Activated naive CD4-positive, alpha-beta T cell treated with anti-CD3 and anti-CD28 coated beads for 36 hours (primary cell): ENCODE measurements around the gene SERAC1. TPM values are rescaled to one million over a fixed set of nuclear protein-coding genes. Genes with fewer than 3 reads are reported as not detected.

Source experiments
- CTCF ChIA-PET: fragments of 350-600 bp; sonication (Branson Sonifier 250); formaldehyde crosslinking; loops from one replicate; lab custom pipeline; 2021; ENCODE audit warnings: antibody characterized with exemption; lab: Charles Lee
- DNase-seq: peaks from one replicate; pipeline ENCODE4 v3.0.0-alpha.2; 2020
- H3K27ac Mint-ChIP-seq: one replicate; pipeline ENCODE4 v1.8.0; 2021; ENCODE audit warnings: mild to moderate bottlenecking, mixed read lengths
- H3K27me3 Mint-ChIP-seq: one replicate; pipeline ENCODE4 v1.8.0; 2021; ENCODE audit warnings: low read depth, mixed read lengths
- H3K36me3 Mint-ChIP-seq: one replicate; pipeline ENCODE4 v1.8.0; 2021; ENCODE audit warnings: low read depth, mixed read lengths
- H3K4me1 Mint-ChIP-seq: one replicate; pipeline ENCODE4 v1.8.0; 2021; ENCODE audit warnings: low read depth, mixed read lengths
- H3K4me3 Mint-ChIP-seq: one replicate; pipeline ENCODE4 v1.8.0; 2021; ENCODE audit warnings: mild to moderate bottlenecking, moderate library complexity, mixed read lengths
- H3K9me3 Mint-ChIP-seq: one replicate; pipeline ENCODE4 v1.8.0; 2021; ENCODE audit warnings: mixed read lengths
- intact Hi-C: fragments of 100-400 bp; cut with micrococcal nuclease; formaldehyde crosslinking; loops from one replicate; pipeline ENCODE4 v1.15.1; 2023
- total RNA-seq, 2 experiments: library from RNA; stranded (reverse); gene quantifications; one replicate each; pipeline ENCODE4 v1.2.3, GENCODE V29; 2021

The SERAC1 gene
- total RNA-seq, 2 experiments from 2014 or later = 3.1 to 4.8 TPM

- intact Hi-C loops = loop anchor here (5.0 kb wide), 1 partner anchor 108 kb away; no protein-coding TSS in a partner anchor
- Mint-ChIP-seq H3K27me3 (no peaks in the 10 kb centered on the region), H3K36me3 (peaks cover 31% of the 10 kb centered on the region), H3K4me3 (no peak overlapping the region), H3K4me1 (peaks cover 26% of the 10 kb centered on the region), H3K27ac (peak overlapping the region; percentile 30), H3K9me3 (no peaks in the 10 kb centered on the region)
- DNase-seq = no peak
- CTCF ChIA-PET = interaction anchor here (0.6 to 3.8 kb wide), 9 partner anchors 8 to 457 kb away, joined by 3 to 26 read pairs (median 4); partner anchors contain the start of gene SYNJ2
Measured at GRCh38 chr6:158070513-158070912, 97.5 kb downstream of the SERAC1 start.

- H3K4me1 Mint-ChIP-seq = peaks cover 26% of the 10 kb centered on the region
- H3K9me3 Mint-ChIP-seq = no peaks in the 10 kb centered on the region
- DNase-seq = no peak
- peaks cover 31% of the 10 kb centered on the region for H3K36me3 Mint-ChIP-seq
- H3K27me3 Mint-ChIP-seq = no peaks in the 10 kb centered on the region
- CTCF ChIA-PET = interaction anchor here (0.6 to 3.8 kb wide), 10 partner anchors 7 to 456 kb away, joined by 3 to 26 read pairs (median 5); partner anchors contain the start of gene SYNJ2
- H3K27ac Mint-ChIP-seq = peak overlapping the region; percentile 82
- H3K4me3 Mint-ChIP-seq = no peak overlapping the region
- intact Hi-C loops = loop anchor here (5.0 kb wide), 1 partner anchor 107 kb away; no protein-coding TSS in a partner anchor
Measured at GRCh38 chr6:158069800-158070195, 98.3 kb downstream of the SERAC1 start.

DNA sequence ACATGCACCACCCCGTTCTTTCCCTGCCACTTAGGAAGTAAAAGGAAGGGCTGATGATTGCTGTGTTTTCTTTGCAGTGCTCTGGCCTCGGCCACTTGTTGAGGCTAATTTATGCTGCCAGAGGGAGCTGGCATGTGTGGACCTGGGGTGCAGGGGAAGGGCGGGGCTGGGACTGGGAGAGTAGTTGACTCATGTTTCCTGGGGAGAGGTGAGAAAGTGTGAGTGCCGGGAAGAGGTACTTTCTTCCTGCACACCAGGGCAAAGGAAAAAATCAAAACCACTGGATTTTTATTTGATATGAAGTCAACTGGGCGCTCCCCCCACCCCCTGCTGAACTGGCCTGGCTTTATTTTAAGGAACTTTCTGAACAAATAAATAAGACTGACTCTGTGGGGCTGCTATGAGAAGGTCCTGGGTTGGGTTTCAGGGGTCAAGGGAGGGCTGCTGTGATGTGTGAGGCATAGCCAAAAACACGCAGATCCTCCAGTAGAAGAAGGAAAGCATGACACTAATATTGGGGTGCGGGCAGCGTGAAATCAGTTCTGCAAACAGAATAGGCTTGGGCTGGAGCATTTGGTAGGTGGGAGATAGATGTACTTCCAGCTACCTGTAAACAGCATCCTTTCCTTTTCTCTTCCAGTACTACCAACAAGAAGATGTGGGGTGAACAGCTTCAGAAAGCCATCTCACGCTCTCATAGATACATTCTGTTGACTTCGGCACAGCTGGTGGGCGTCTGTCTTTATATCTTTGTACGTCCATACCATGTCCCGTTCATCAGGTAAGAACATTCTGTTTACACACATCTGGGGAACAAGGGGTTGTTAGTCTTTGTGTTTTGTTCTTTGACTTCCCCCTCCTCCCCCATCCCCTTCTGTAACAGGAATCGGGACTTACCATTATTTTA, 98.9 kb downstream of the SERAC1 start:
- CTCF ChIA-PET = interaction anchor here (0.6 to 3.8 kb wide), 6 partner anchors 12 to 99 kb away, joined by 3 to 26 read pairs (median 5); partner anchors contain the start of gene SYNJ2
- Mint-ChIP-seq H3K27ac (peak overlapping the region; percentile 82), H3K36me3 (peaks cover 26% of the 10 kb centered on the region), H3K27me3 (no peaks in the 10 kb centered on the region), H3K9me3 (no peaks in the 10 kb centered on the region), H3K4me3 (no peak overlapping the region), H3K4me1 (peaks cover 26% of the 10 kb centered on the region)
- intact Hi-C loops = no loop called here
- peak; percentile 49 for DNase-seq

GRCh38 chr6:158068156-158068892, 99.7 kb downstream of the SERAC1 start:
- Mint-ChIP-seq H3K27me3 (no peaks in the 10 kb centered on the region), H3K27ac (peak overlapping the region; percentile 82), H3K4me1 (peaks cover 26% of the 10 kb centered on the region), H3K9me3 (no peaks in the 10 kb centered on the region), H3K4me3 (no peak overlapping the region), H3K36me3 (peaks cover 28% of the 10 kb centered on the region)
- CTCF ChIA-PET = interaction anchor here (0.6 kb wide), 1 partner anchor 42 kb away, joined by 6 read pairs; no protein-coding TSS in a partner anchor
- intact Hi-C loops = no loop called here
- no peak for DNase-seq

- intact Hi-C loops = no loop called here
- peak overlapping the region; percentile 24 for H3K27ac Mint-ChIP-seq
- CTCF ChIA-PET = no interaction called here
- no peaks in the 10 kb centered on the region for H3K27me3 Mint-ChIP-seq
- H3K36me3 Mint-ChIP-seq = peaks cover 28% of the 10 kb centered on the region
- H3K4me3 Mint-ChIP-seq = no peak overlapping the region
- no peaks in the 10 kb centered on the region for H3K9me3 Mint-ChIP-seq
- DNase-seq = no peak
- H3K4me1 Mint-ChIP-seq = peaks cover 26% of the 10 kb centered on the region
Measured at GRCh38 chr6:158067436-158068015, 100.5 kb downstream of the SERAC1 start.

DNA sequence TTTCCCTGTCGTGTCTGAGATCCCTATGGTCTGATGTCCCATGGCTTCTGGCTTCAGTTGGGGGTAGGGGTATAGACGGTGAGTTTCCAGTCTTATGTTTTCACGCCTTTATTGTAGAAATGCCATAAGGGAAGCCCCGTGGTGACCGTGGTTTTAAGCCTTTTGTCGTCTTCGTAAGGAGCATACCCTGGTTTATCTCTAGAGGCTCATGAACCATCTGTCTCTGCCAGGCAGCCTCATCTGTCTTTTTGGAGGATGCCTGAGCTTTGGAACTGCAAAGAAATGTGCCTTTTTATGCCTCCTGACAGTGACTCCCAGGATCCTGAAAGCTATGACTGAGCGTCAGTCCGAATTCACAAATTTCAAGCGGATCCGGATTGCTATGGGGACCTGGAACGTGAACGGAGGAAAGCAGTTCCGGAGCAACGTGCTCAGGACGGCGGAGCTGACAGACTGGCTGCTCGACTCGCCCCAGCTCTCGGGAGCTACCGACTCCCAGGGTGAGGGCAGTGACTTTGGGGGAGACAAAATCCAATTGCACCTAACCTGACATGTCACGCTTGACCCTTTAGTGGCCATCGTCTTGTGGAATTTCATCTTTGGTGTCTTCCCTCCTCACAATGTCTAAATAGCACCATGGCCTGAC, 101.8 kb downstream of the SERAC1 start:
- DNase-seq = no peak
- H3K27ac Mint-ChIP-seq = no peak overlapping the region
- peaks cover 23% of the 10 kb centered on the region for H3K36me3 Mint-ChIP-seq
- CTCF ChIA-PET = interaction anchor here (0.7 to 1.4 kb wide), 2 partner anchors 40 to 58 kb away, joined by 3 to 4 read pairs; no protein-coding TSS in a partner anchor
- intact Hi-C loops = no loop called here
- no peak overlapping the region for H3K4me3 Mint-ChIP-seq
- no peaks in the 10 kb centered on the region for H3K9me3 Mint-ChIP-seq
- peaks cover 21% of the 10 kb centered on the region for H3K4me1 Mint-ChIP-seq
- H3K27me3 Mint-ChIP-seq = no peaks in the 10 kb centered on the region

DNA sequence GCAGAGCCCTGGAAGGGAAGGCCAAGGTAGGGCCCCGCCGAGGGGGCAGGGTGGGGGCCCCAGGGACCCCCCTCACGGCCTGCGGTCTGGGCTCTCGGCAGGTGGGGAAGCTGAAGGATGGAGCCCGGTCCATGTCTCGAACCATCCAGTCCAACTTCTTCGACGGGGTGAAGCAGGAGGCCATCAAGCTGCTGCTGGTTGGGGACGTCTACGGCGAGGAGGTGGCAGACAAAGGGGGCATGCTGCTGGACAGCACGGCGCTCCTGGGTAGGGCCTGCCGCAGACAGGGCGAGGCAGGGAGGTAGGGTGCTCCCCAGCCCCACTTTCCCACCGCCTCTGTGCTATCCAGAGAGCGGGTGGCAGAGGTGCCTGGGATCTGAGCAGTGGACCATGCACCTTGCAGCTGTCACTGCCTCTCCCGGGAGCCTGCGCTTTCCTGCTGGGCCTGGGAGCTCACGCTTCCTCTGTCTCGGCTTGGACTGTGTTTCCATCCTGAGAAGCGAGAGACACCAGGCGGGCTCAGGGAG, 103.3 kb downstream of the SERAC1 start:
- H3K27ac Mint-ChIP-seq = no peak overlapping the region
- peaks cover 23% of the 10 kb centered on the region for H3K4me1 Mint-ChIP-seq
- H3K4me3 Mint-ChIP-seq = no peak overlapping the region
- no peaks in the 10 kb centered on the region for H3K27me3 Mint-ChIP-seq
- CTCF ChIA-PET = interaction anchor here (1.4 kb wide), 1 partner anchor 38 kb away, joined by 4 read pairs; no protein-coding TSS in a partner anchor
- H3K36me3 Mint-ChIP-seq = peaks cover 15% of the 10 kb centered on the region
- no peak for DNase-seq
- intact Hi-C loops = no loop called here
- H3K9me3 Mint-ChIP-seq = no peaks in the 10 kb centered on the region

- Mint-ChIP-seq H3K4me1 (peaks cover 21% of the 10 kb centered on the region), H3K4me3 (no peak overlapping the region), H3K9me3 (no peaks in the 10 kb centered on the region), H3K27me3 (no peaks in the 10 kb centered on the region), H3K36me3 (peaks cover 14% of the 10 kb centered on the region), H3K27ac (no peak overlapping the region)
- DNase-seq = no peak
- CTCF ChIA-PET = interaction anchor here (0.8 to 3.3 kb wide), 2 partner anchors 8 to 85 kb away, joined by 3 to 19 read pairs; no protein-coding TSS in a partner anchor
- intact Hi-C loops = no loop called here
Measured at GRCh38 chr6:158063736-158064135, 104.3 kb downstream of the SERAC1 start.

GRCh38 chr6:158061709-158062461, 106.2 kb downstream of the SERAC1 start:
- Mint-ChIP-seq H3K27me3 (no peaks in the 10 kb centered on the region), H3K4me3 (no peak overlapping the region), H3K4me1 (peaks cover 33% of the 10 kb centered on the region), H3K9me3 (no peaks in the 10 kb centered on the region), H3K27ac (no peak overlapping the region), H3K36me3 (peaks cover 23% of the 10 kb centered on the region)
- intact Hi-C loops = no loop called here
- CTCF ChIA-PET = interaction anchor here (1.1 to 3.3 kb wide), 2 partner anchors 8 to 10 kb away, joined by 3 to 19 read pairs; no protein-coding TSS in a partner anchor
- no peak for DNase-seq

GRCh38 chr6:158061361-158061708, 106.7 kb downstream of the SERAC1 start:
- CTCF ChIA-PET = interaction anchor here (3.3 kb wide), 1 partner anchor 10 kb away, joined by 19 read pairs; no protein-coding TSS in a partner anchor
- H3K27me3 Mint-ChIP-seq = no peaks in the 10 kb centered on the region
- no peak overlapping the region for H3K4me3 Mint-ChIP-seq
- H3K27ac Mint-ChIP-seq = no peak overlapping the region
- no peak for DNase-seq
- H3K9me3 Mint-ChIP-seq = no peaks in the 10 kb centered on the region
- intact Hi-C loops = no loop called here
- H3K36me3 Mint-ChIP-seq = peaks cover 23% of the 10 kb centered on the region
- peaks cover 38% of the 10 kb centered on the region for H3K4me1 Mint-ChIP-seq
